ENCODE results near the gene ANGPTL7.

Gene ANGPTL7

GRCh38 chr1:11227106-11228077, 38.2 kb downstream of the ANGPTL7 start:
- no peak overlapping the region for H3K27ac ChIP-seq
- no peak for TF ChIP-seq CTCF (conservative IDR thresholded peaks at IDR 0.05)

- TF ChIP-seq CTCF (conservative IDR thresholded peaks at IDR 0.05) = no peak
Observed at GRCh38 chr1:11229203-11229602, 40.0 kb downstream of the ANGPTL7 start.

GRCh38 chr1:11233208-11233607, 44.1 kb downstream of the ANGPTL7 start:
- TF ChIP-seq CTCF (conservative IDR thresholded peaks at IDR 0.05) = no peak
- no peak overlapping the region for H3K27ac ChIP-seq

More at GRCh38 chr1:11229203-11229602, 40.0 kb downstream of the ANGPTL7 start:
- no peak overlapping the region for H3K27ac ChIP-seq

- no peak for TF ChIP-seq CTCF (conservative IDR thresholded peaks at IDR 0.05)
- no peak overlapping the region; the same call in 1 of the 2 replicates for H3K27ac ChIP-seq
Observed at GRCh38 chr1:11237356-11237755, 48.2 kb downstream of the ANGPTL7 start.

- H3K27ac ChIP-seq = no peak overlapping the region; the same call in 1 of the 2 replicates
- TF ChIP-seq CTCF (conservative IDR thresholded peaks at IDR 0.05) = no peak
Observed at GRCh38 chr1:11238311-11238710, 49.2 kb downstream of the ANGPTL7 start.

GRCh38 chr1:11245248-11245647, 56.1 kb downstream of the ANGPTL7 start:
- H3K27ac ChIP-seq = peak overlapping the region; percentile 97
- TF ChIP-seq CTCF (conservative IDR thresholded peaks at IDR 0.05) = no peak

All from VCaP (cell line).